Measurements from ENCODE around the gene TPK1.

Gene TPK1

GRCh38 chr7:144713850-144714249 is 122.0 kb downstream of the TPK1 start:
- DNase-seq: no peak

GRCh38 chr7:144710791-144711190 is 125.1 kb downstream of the TPK1 start:
- DNase-seq: no peak

DNA sequence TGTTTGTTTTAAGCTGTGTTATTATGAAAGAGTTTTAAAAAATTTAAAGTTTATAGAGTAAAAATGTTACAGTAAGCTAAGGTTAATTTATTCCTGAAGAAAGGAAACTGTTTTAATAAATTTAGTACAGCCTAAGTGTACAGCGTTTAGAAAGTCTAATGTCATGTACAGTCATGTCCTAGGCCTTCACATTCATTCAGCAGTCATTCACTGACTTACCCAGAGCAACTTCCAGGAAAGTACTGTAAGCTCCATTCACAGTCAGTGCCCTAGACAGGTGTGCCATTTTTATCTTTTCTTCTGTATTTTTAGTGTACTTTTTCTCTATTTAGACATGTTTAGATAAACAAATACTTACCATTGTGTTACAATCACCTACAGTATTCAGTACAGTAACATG is 126.8 kb downstream of the TPK1 start:
- no peak for DNase-seq

DNA sequence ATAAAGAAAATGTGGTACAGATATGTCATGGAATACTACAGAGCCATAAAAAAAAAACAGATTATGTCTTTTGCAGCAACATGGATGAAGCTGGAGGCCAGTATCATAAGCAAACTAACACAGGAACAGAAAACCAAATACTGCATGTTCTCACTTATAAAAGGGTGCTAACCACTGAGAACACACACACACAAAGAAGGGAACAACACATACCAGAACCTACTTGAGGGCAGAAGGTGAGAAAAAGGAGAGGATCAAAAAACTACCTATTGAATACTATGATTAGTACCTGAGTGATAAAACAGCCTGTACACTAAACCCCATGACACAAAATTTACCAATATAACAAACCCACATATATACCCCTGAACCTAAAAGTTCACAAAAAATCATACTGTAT is 144.6 kb downstream of the TPK1 start:
- DNase-seq: no peak

GRCh38 chr7:144682581-144683280 is 153.1 kb downstream of the TPK1 start:
- DNase-seq: no peak

GRCh38 chr7:144676492-144676891 is 159.4 kb downstream of the TPK1 start:
- no peak for DNase-seq

DNA sequence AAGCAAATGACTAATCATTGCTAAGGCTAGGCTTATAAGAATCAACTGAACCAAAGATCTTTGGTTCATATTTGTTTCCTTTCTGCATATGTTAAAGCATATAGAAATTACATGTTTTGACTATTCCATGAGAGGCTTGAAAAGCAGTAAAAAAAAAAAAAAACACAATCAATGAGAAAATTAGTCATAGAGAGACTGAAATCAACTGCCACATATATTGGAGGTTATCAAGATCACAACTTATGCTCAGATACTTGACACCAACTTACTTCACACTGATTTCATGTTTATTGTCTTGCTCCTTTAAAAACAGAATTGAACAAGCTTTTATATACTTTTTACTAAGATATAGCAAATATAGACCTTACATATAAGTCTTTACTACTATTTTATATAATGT is 161.3 kb downstream of the TPK1 start:
- no peak for DNase-seq

- DNase-seq: no peak
These were observed 163.0 kb downstream of the TPK1 start for GRCh38 chr7:144672869-144673268.

- no peak for DNase-seq
These were observed 164.4 kb downstream of the TPK1 start for GRCh38 chr7:144671429-144671828.

DNA sequence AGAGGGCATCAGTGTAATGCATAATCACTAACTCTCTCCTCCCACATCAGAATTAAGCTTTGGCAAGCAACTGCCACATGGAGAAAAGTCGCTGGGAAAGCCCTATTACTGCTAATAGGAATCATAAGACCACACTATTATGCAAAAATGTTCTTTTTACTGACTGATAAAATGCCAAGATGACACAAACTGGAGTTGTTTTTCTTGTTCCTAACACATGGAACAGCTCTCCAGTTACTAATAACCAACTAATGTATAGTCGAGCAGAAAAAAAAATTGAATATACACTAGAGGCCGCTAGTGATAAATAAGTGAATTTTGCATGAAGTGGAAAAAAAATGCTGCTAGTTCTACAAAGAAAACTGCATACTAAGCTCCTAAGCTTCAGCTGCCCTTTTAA is 165.6 kb downstream of the TPK1 start:
- DNase-seq: peak; percentile 70

DNA sequence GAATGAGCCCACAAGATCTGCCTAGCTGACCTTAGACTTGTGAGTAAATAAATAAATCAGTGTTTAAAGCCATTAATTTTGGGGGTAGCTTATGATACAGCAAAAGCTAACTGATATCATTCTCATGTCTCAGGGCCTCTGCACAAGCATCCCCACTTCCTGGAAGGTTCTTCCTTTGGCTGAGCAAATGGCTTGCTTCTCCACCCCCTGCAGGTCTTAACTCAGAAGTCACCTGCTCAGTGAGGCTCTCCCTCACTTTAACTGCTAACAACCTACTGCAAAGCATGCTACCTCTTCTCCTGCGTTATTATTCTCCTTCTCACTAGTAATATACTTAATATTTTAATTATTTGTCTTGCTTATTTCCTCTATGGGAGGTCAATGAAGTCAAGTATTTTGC is 167.3 kb downstream of the TPK1 start:
- peak; percentile 18 for DNase-seq

DNA sequence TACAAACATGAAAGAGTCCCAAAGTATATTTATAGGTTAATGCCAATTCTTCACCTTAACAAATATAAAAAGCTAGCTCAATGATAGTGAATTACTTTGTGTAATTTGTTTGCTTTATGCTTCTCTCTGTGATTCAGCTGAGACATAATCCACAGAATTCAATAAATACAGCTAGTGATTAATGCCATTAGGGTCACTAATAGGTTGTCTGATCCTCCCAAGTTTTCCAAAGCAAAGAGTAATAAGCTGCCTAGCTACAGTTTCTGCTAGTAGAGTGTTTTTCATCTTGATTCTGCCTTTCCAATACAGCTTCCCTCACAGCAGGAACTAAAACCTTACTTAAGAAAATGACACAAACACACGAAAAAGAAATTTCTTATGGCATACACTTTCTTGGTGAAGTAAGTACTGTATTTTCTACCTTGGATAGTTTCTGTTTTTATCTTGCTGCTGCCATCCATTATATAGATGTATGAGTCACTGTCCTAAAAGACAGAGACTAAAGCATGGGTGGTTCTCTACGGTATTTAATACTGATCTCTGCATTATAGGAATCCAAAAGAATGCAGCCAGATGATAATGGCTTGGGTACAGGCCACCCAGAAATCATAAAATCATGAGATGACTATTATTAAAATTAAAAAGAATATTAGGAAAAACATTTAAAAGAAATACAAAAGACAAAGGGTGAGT is 170.0 kb downstream of the TPK1 start:
- DNase-seq: no peak

GRCh38 chr7:144659211-144659610 is 176.6 kb downstream of the TPK1 start:
- no peak for DNase-seq

- no peak for DNase-seq
These were observed 178.8 kb downstream of the TPK1 start for GRCh38 chr7:144656965-144657517.

GRCh38 chr7:144653449-144653848 is 182.4 kb downstream of the TPK1 start:
- peak; percentile 17 for DNase-seq

DNA sequence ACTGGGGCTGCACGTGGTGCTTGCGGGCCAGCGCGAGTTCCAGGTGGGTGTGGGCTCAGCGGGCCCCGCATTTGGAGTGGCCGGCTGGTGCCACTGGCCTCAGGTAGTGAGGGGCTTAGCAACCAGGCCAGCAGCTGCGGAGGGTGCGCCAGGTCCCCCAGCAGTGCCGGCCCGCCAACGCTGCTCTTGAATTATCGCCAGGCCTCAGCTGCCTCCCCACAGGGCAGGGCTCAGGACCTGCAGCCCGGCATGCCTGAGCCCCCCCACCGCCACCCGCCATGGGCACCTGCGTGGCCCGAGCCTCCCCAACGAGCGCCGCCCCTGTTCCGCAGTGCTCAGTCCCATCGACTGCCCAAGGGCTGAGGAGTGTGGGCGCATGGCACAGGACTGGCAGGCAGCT is 185.4 kb downstream of the TPK1 start:
- no peak for DNase-seq

DNA sequence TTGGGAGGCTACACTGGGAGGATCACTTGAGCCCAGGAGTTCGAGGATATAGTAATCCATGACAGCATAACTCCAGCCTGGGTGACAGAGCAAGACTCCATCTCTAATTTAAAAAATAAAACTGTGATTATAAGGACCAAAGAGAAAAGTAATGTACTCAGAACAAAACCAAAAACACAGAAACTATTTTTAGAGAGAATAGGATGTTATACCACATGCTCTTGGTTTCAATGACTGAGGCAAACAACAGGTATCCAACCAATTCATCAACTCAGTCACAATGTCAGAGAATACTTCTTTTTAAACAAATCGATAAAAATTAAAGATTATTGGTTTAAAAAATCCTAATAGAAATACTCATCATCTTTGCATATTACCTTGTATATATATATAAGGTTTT is 186.7 kb downstream of the TPK1 start:
- no peak for DNase-seq

GRCh38 chr7:144641389-144642044 is 194.3 kb downstream of the TPK1 start:
- no peak for DNase-seq

- DNase-seq: peak; percentile 69
These were observed 203.1 kb downstream of the TPK1 start for GRCh38 chr7:144632724-144633123.

DNA sequence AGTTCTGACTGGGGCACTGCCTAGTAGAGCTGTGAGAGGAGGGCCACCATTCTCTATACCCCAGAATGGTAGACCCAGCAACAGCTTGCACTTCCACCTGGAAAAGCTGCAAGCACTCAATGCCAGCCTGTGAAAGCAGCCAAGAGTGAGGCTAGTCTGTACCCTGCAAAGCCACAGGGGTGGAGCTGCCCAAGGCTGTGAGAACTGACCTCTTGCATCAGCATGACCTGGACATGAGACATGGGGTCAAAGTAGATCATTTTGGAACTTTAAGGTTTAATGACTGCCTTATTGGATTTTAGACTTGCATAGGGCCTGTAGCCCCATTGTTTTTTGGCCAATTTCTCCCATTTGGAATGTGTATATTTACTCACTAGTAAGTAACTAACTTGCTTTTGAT is 206.3 kb downstream of the TPK1 start:
- no peak for DNase-seq

DNA sequence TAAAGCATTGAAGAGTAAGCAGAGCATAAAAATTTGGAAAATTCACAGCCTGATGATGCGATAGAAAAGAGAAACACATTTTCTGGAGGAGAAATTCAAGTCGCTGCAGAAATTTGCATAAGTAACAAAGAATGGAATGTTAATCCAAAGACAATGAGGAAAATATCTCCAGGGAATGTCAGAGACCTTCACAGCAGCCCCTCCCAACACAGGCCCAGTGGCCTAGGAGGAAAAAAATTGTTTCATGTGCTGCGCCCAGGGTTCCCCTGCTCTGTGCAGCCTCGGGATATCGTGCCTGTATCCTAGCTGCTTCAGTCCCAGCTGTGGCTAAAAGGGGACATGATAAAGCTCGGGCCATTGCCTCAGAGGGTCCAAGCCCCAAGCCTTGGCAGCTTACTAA is 206.8 kb downstream of the TPK1 start:
- DNase-seq: no peak

- no peak for DNase-seq
These were observed 207.7 kb downstream of the TPK1 start for GRCh38 chr7:144628176-144628575.

- peak; percentile 64 for DNase-seq
These were observed 213.1 kb downstream of the TPK1 start for GRCh38 chr7:144622745-144623144.

- DNase-seq: no peak
These were observed 229.6 kb downstream of the TPK1 start for GRCh38 chr7:144606261-144606660.
